Measurements from ENCODE around the gene TTLL9.

Gene TTLL9

GRCh38 chr20:31984981-31985471 lies 114.6 kb downstream of the TTLL9 start:
- TF ChIP-seq CTCF (IDR thresholded peaks at IDR 0.05) = no peak

- TF ChIP-seq CTCF (IDR thresholded peaks at IDR 0.05) = no peak
Observed at GRCh38 chr20:31987744-31988143, 117.3 kb downstream of the TTLL9 start.

- no peak for TF ChIP-seq CTCF (IDR thresholded peaks at IDR 0.05)
Observed at GRCh38 chr20:31988430-31989015, 118.1 kb downstream of the TTLL9 start.

GRCh38 chr20:31989030-31989645 lies 118.7 kb downstream of the TTLL9 start:
- TF ChIP-seq CTCF (IDR thresholded peaks at IDR 0.05) = no peak

- TF ChIP-seq CTCF (IDR thresholded peaks at IDR 0.05) = no peak
Observed at GRCh38 chr20:31990641-31991338, 120.4 kb downstream of the TTLL9 start.

- no peak for TF ChIP-seq CTCF (IDR thresholded peaks at IDR 0.05)
Observed at GRCh38 chr20:31991339-31991705, 120.9 kb downstream of the TTLL9 start.

GRCh38 chr20:31992086-31992485 lies 121.7 kb downstream of the TTLL9 start:
- TF ChIP-seq CTCF (IDR thresholded peaks at IDR 0.05) = no peak

Data from LNCAP (cell line).